HCT116 (cell line): ENCODE measurements around the gene SLC22A23. TPM values are rescaled to one million over a fixed set of nuclear protein-coding genes. Genes with fewer than 3 reads are reported as not detected.

Source experiments
- ATAC-seq: fragments of 200-7000 bp; cut with Tn5 transposase; 2 replicates; pipeline ENCODE4 v1.9.1; 2020; ENCODE audit warnings: mild to moderate bottlenecking, moderate library complexity
- BruUV-seq: library from RNA; stranded (reverse); fragments of 400-500 nt; replicated peaks from 2 replicates; lab custom pipeline; 2021; lab: Mats Ljungman, UMichigan
- CTCF ChIA-PET: fragments of 300-600 bp; sonication (Branson Sonifier 250); formaldehyde crosslinking; loops from one replicate; lab custom pipeline; 2021; ENCODE audit warnings: antibody characterized with exemption; lab: Charles Lee
- POLR2A ChIA-PET: fragments of 300-600, 350-600 bp; sonication (Branson Sonifier 250); formaldehyde crosslinking; loops from one replicate; lab custom pipeline; 2021; ENCODE audit warnings: antibody characterized with exemption; lab: Charles Lee
- RAD21 ChIA-PET, 2 experiments: fragments of 300-600 bp; sonication (Branson Sonifier 250); formaldehyde crosslinking; loops; one replicate each; lab custom pipeline; 2023; ENCODE audit warnings: low total read pairs in 2 of 2; ENCODE audit not compliant: uncharacterized antibody in 2 of 2, unreplicated experiment in 2 of 2, low non-redundant PET in 1 of 2; lab: Charles Lee
- DNase-seq: peaks from one replicate; pipeline ENCODE4 v3.0.0-alpha.2; 2010; ENCODE audit warnings: low read depth, low spot score
- H2AFZ ChIP-seq: fragments of 200-600 bp; shearing (Covaris generic), sonication (generic); 2 replicates; pipeline ENCODE4 v1.6.1; 2017; ENCODE audit warnings: low read depth, mixed run types, mixed read lengths, antibody characterized with exemption, low read length; ENCODE audit not compliant: poor library complexity, severe bottlenecking
- H3K27ac ChIP-seq: 2 replicates; pipeline ENCODE4 v1.5.1; 2012; ENCODE audit warnings: low read depth, low read length
- H3K27me3 ChIP-seq: fragments of 200-600 bp; sonication (generic); 2 replicates; pipeline ENCODE4 v1.6.1; 2016; ENCODE audit warnings: mixed run types, low read length, mixed read lengths; ENCODE audit not compliant: insufficient read depth
- H3K36me3 ChIP-seq, 2 experiments: fragments of 200-500 bp in 1 of 2; fragments of 200-600 bp in 1 of 2; sonication (Bioruptor generic) in 1 of 2; sonication (generic) in 1 of 2; 2 replicates each; pipeline versions ENCODE4 v1.5.1 to v1.6.1; 2014 to 2016; ENCODE audit warnings: low read length in 2 of 2, inconsistent platforms in 1 of 2, mixed read lengths in 1 of 2, mixed run types in 1 of 2; ENCODE audit not compliant: insufficient read depth in 2 of 2, control insufficient read depth in 1 of 2
- H3K4me1 ChIP-seq, 2 experiments: fragments of 200-600 bp in 1 of 2; sonication (generic) in 1 of 2; 2 replicates each; pipeline versions ENCODE4 v1.5.1 to v1.6.1; 2012 to 2017; ENCODE audit warnings: low read length in 2 of 2, inconsistent platforms in 1 of 2, mild to moderate bottlenecking in 1 of 2, mixed read lengths in 1 of 2, mixed run types in 1 of 2, moderate library complexity in 1 of 2; ENCODE audit not compliant: insufficient read depth in 2 of 2, control insufficient read depth in 1 of 2
- H3K4me2 ChIP-seq: fragments of 200-600 bp; sonication (generic); 2 replicates; pipeline ENCODE4 v1.6.1; 2017; ENCODE audit warnings: mixed run types, low read length, mixed read lengths
- H3K4me3 ChIP-seq, 2 experiments: fragments of 200-600 bp in 1 of 2; sonication (generic) in 1 of 2; replicated peaks in 1 of 2; 2 replicates each; pipeline ENCODE4 v1.5.1; 2011 to 2016; ENCODE audit warnings: low read length in 2 of 2, control low read depth in 1 of 2, low read depth in 1 of 2, mild to moderate bottlenecking in 1 of 2, mixed read lengths in 1 of 2, mixed run types in 1 of 2
- H3K79me2 ChIP-seq: fragments of 200-600 bp; sonication (generic); 2 replicates; pipeline ENCODE4 v1.6.1; 2017; ENCODE audit warnings: mild to moderate bottlenecking, mixed run types, low read length, moderate library complexity, mixed read lengths; ENCODE audit not compliant: insufficient read depth
- H3K9ac ChIP-seq: fragments of 200-600 bp; sonication (generic); 2 replicates; pipeline ENCODE4 v1.6.1; 2016; ENCODE audit warnings: low read length, mixed read lengths
- H3K9me2 ChIP-seq: fragments of 200-600 bp; sonication (generic), shearing (Covaris generic); 2 replicates; pipeline ENCODE4 v1.6.1; 2017; ENCODE audit warnings: mixed run types, mild to moderate bottlenecking, moderate library complexity; ENCODE audit not compliant: insufficient read depth
- H3K9me3 ChIP-seq, 2 experiments: fragments of 200-500 bp in 1 of 2; fragments of 200-600 bp in 1 of 2; sonication (Bioruptor generic) in 1 of 2; sonication (generic) in 1 of 2; 2 replicates each; pipeline ENCODE4 v1.6.1; 2014 to 2017; ENCODE audit warnings: low read length in 2 of 2, mixed read lengths in 2 of 2, inconsistent platforms in 1 of 2, low read depth in 1 of 2, mild to moderate bottlenecking in 1 of 2, mixed run types in 1 of 2, moderate library complexity in 1 of 2; ENCODE audit not compliant: control insufficient read depth in 1 of 2, insufficient read depth in 1 of 2
- H4K20me1 ChIP-seq: fragments of 200-600 bp; sonication (generic), shearing (Covaris generic); 2 replicates; pipeline ENCODE4 v1.6.1; 2017; ENCODE audit warnings: mixed run types, mild to moderate bottlenecking, moderate library complexity; ENCODE audit not compliant: insufficient read depth
- ATF3 ChIP-seq: IDR thresholded peaks from 2 replicates; pipeline ENCODE4 v1.6.1; 2012
- CBX3 ChIP-seq: IDR thresholded peaks from 2 replicates; pipeline ENCODE4 v1.6.1; 2012; ENCODE audit warnings: low read depth
- CTCF ChIP-seq, 3 experiments: fragments of 200-600 bp in 1 of 3; sonication (generic) in 1 of 3; IDR thresholded peaks in 2 of 3; conservative IDR thresholded peaks in 1 of 3; 2 replicates each; pipeline ENCODE4 v1.5.1; 2012 to 2017; ENCODE audit warnings: low read depth in 2 of 3, low read length in 2 of 3, antibody characterized with exemption in 1 of 3, borderline replicate concordance in 1 of 3, control low read depth in 1 of 3, mild to moderate bottlenecking in 1 of 3, mixed read lengths in 1 of 3, mixed run types in 1 of 3, moderate library complexity in 1 of 3; ENCODE audit not compliant: insufficient read depth in 1 of 3
- EZH2phosphoT487 ChIP-seq: fragments of 200-600 bp; IDR thresholded peaks from 2 replicates; pipeline ENCODE4 v1.6.1; 2018; ENCODE audit warnings: antibody characterized with exemption, borderline replicate concordance
- ZFX ChIP-seq: fragments of 450-650 bp; IDR thresholded peaks from 2 replicates; pipeline ENCODE4 v1.6.1; 2017
- intact Hi-C: fragments of 100-400 bp; cut with micrococcal nuclease; formaldehyde crosslinking; loops from 2 replicates; pipeline ENCODE4 v1.10.0; 2022
- total RNA-seq: library from RNA; stranded (reverse); gene quantifications from one replicate; pipeline ENCODE4 v1.2.1, GENCODE V29; 2021; ENCODE audit not compliant: unreplicated experiment

Gene SLC22A23
- total RNA-seq, 1 experiment from 2014 or later, result 11.5 TPM

GRCh38 chr6:3353213-3353903 is 103.5 kb downstream of the SLC22A23 start (continued):
- TF ChIP-seq CTCF (IDR thresholded peaks at IDR 0.05 in 2 of 3, conservative IDR thresholded peaks at IDR 0.05 in 1 of 3; ENCODE audit: borderline replicate concordance in 1 of 3, insufficient read depth in 1 of 3, low read depth in 2 of 3, low read length in 2 of 3) (no peak), EZH2phosphoT487 (no peak), ZFX (no peak), CBX3 (no peak), ATF3 (no peak)

- no peak overlapping the region for H3K4me2 ChIP-seq
- peaks cover 12 to 26% of the 10 kb centered on the region in 2 experiments; a peak in 3 of 4 replicates for H3K4me1 ChIP-seq
- H3K9ac ChIP-seq, result no peak overlapping the region
- no peaks in the 10 kb centered on the region for H3K9me3 ChIP-seq
- no peaks in the 10 kb centered on the region for H3K27me3 ChIP-seq
- H3K9me2 ChIP-seq, result no peaks in the 10 kb centered on the region
- H3K27ac ChIP-seq, result no peak overlapping the region
- CTCF ChIA-PET, result no interaction called here
- intact Hi-C loops, result no loop called here
- H4K20me1 ChIP-seq, result no peaks in the 10 kb centered on the region
- H3K79me2 ChIP-seq, result no peaks in the 10 kb centered on the region
- RAD21 ChIA-PET, result no interaction called here
- ATAC-seq (no peak), DNase-seq (no peak)
- no peak overlapping the region for H3K4me3 ChIP-seq
- POLR2A ChIA-PET, result no interaction called here
- no peak for TF ChIP-seq ATF3
- TF ChIP-seq, all 23 proteins: peak for 0
- BruUV-seq, result no TSS peak
- H2AFZ ChIP-seq, result no peak overlapping the region
- H3K36me3 ChIP-seq, result no peaks in the 10 kb centered on the region
Measured at GRCh38 chr6:3352678-3353077, 104.2 kb downstream of the SLC22A23 start.
